ENCODE data around the gene SRPK3. TPM values are rescaled to one million over a fixed set of nuclear protein-coding genes. Genes with fewer than 3 reads are reported as not detected.

The SRPK3 gene
- total RNA-seq, 6 donors from 2014 or later, result 0.20 to 0.44 (median 0.23) TPM; not detected in 2

DNA sequence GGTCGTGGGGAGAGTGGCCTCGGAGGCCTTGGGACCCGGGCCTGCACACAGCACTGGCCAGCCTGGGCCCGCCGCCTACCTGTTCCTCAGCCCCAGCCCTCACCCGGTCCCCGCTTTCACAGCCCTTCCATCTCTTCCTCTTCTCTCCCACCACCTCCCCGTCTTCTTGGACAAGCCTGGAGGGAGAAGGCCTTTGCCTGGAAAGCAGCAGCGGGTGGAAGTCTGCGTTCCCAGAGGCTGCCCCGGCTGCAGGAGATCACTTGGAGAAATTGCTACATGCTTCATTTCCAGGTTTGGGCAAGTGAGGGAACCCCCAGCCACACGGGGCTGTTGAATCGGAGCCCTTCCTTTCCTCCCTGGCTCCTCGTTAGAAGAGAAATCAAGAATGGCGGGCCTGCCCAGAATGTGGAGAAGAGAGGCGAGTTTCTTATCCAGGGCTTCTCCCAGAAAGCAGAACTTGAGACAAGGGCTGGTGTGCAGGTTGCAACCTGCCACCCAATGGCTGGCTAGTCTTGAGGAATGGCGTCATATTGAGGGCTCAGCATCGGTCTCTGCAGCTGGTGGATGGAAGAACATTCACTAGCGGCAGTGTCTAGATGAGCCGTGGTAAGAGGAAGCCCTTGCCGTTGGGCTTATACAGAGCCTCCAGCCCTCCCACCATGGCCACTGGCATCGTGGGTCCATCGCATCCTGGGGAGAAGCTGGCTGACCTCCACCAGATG is 50.7 kb downstream of the SRPK3 start:
- TF ChIP-seq EP300 (IDR thresholded peaks at IDR 0.05), result no peak
- no peak for TF ChIP-seq POLR2A (IDR thresholded peaks at IDR 0.05)
- TF ChIP-seq POLR2AphosphoS5 (IDR thresholded peaks at IDR 0.05), result no peak
- TF ChIP-seq CTCF (IDR thresholded peaks at IDR 0.05), result no peak
- WGBS, 2 donors, result 43 to 78% methylated on average over 8 to 22 of the region's 23 CpGs
- Histone ChIP-seq H3K27ac (no peak overlapping the region), H3K9me3 (no peaks in the 10 kb centered on the region), H3K36me3 (no peaks in the 10 kb centered on the region), H3K4me3 (no peak overlapping the region), H3K4me1 (peaks cover 8 to 21% (median 12%) of the 10 kb centered on the region in 4 donors), H3K27me3 (peaks cover 0 to 16% (median 4%) of the 10 kb centered on the region in 4 donors)
- DNase-seq (no peak), ATAC-seq (ENCODE audit: low FRiP score in 2 of 2) (no peak)

- WGBS, 2 donors, result 91 to 100% methylated on average over 1 to 9 of the region's 10 CpGs
- ATAC-seq (ENCODE audit: low FRiP score in 2 of 2) (no peak), DNase-seq (no peak)
- TF ChIP-seq POLR2A (IDR thresholded peaks at IDR 0.05) (no peak), EP300 (IDR thresholded peaks at IDR 0.05) (no peak), CTCF (IDR thresholded peaks at IDR 0.05) (no peak), POLR2AphosphoS5 (IDR thresholded peaks at IDR 0.05) (no peak)
- no peak overlapping the region for H3K4me3 ChIP-seq
- H3K36me3 ChIP-seq, result no peaks in the 10 kb centered on the region
- no peak overlapping the region for H3K27ac ChIP-seq
- H3K9me3 ChIP-seq, result no peaks in the 10 kb centered on the region
- peaks cover 0 to 14% (median 4%) of the 10 kb centered on the region in 4 donors for H3K27me3 ChIP-seq
- peaks cover 8 to 21% (median 12%) of the 10 kb centered on the region in 4 donors for H3K4me1 ChIP-seq
Observed at GRCh38 chrX:153832728-153833127, 51.9 kb downstream of the SRPK3 start.

Other genes with a start within 250 kb of the SRPK3 start
- gene CCNQ, start 181.9 kb upstream of the SRPK3 start, total RNA-seq, result 10 to 100 TPM; 13.4 to 48.2 (median 24.6) TPM
- under 1 TPM in 3 of 6 donors, not detected in 3; 0.14 to 0.44 (median 0.27) TPM for gene DUSP9, start 133.8 kb upstream of the SRPK3 start, total RNA-seq
- 1 to 10 TPM in 1 of 6 donors, under 1 TPM in 1, not detected in 4; 0.47 to 5.2 TPM for gene PNCK, start 107.2 kb upstream of the SRPK3 start, total RNA-seq
- 1 to 10 TPM; 3.9 to 8.1 (median 6.1) TPM for gene SLC6A8, start 93.1 kb upstream of the SRPK3 start, total RNA-seq
- 100 to 1,000 TPM; 110 to 236 (median 132) TPM for gene BCAP31, start 56.7 kb upstream of the SRPK3 start, total RNA-seq
- 10 to 100 TPM in 5 of 6 donors, 1 to 10 TPM in 1; 9.8 to 28.1 (median 17.9) TPM for gene ABCD1, start 56.2 kb upstream of the SRPK3 start, total RNA-seq
- 10 to 100 TPM in 1 of 6 donors, 1 to 10 TPM in 5; 1.3 to 21.0 (median 2.9) TPM for gene PLXNB3, start 16.8 kb upstream of the SRPK3 start, total RNA-seq
- gene IDH3G, start 13.3 kb downstream of the SRPK3 start, total RNA-seq, result 10 to 100 TPM; 43.5 to 98.5 (median 57.4) TPM
- 100 to 1,000 TPM in 4 of 6 donors, 10 to 100 TPM in 2; 70.2 to 328 (median 172) TPM for gene SSR4, start 13.6 kb downstream of the SRPK3 start, total RNA-seq
- 1 to 10 TPM; 1.6 to 8.9 (median 6.3) TPM for gene PDZD4, start 49.5 kb downstream of the SRPK3 start, total RNA-seq
- gene L1CAM, start 105.1 kb downstream of the SRPK3 start, total RNA-seq, result 10 to 100 TPM in 1 of 6 donors, 1 to 10 TPM in 2, under 1 TPM in 2, not detected in 1; 0.52 to 10.0 (median 1.1) TPM
- gene AVPR2, start 123.6 kb downstream of the SRPK3 start, total RNA-seq, result 1 to 10 TPM in 3 of 6 donors, not detected in 3; 1.2 to 2.8 (median 1.4) TPM
- gene ARHGAP4, start 145.2 kb downstream of the SRPK3 start, total RNA-seq, result 100 to 1,000 TPM in 2 of 6 donors, 10 to 100 TPM in 4; 33.4 to 353 (median 82.6) TPM
- 100 to 1,000 TPM in 2 of 6 donors, 10 to 100 TPM in 4; 30.7 to 116 (median 76.2) TPM for gene NAA10, start 154.0 kb downstream of the SRPK3 start, total RNA-seq
- 10 to 100 TPM; 32.8 to 81.7 (median 54.5) TPM for gene RENBP, start 163.6 kb downstream of the SRPK3 start, total RNA-seq
- 10 to 100 TPM; 40.8 to 78.9 (median 52.2) TPM for gene HCFC1, start 190.8 kb downstream of the SRPK3 start, total RNA-seq
- 10 to 100 TPM in 2 of 6 donors, 1 to 10 TPM in 4; 2.1 to 17.7 (median 5.0) TPM for gene TMEM187, start 191.7 kb downstream of the SRPK3 start, total RNA-seq
- 100 to 1,000 TPM in 4 of 6 donors, 10 to 100 TPM in 2; 49.4 to 236 (median 125) TPM for gene IRAK1, start 238.9 kb downstream of the SRPK3 start, total RNA-seq

Data from upper lobe of left lung (tissue), 6 donors.